Right lobe of liver (tissue), 6 donors: ENCODE measurements around the gene PLXNB1. TPM values are rescaled to one million over a fixed set of nuclear protein-coding genes. Genes with fewer than 3 reads are reported as not detected.
A peak's percentile ranks its signal among the peaks of the same experiment; 100 is the strongest.

ENCODE experiments used
- ATAC-seq, 4 donors: fragments of 200-7000 bp; cut with Tn5 transposase; one replicate each; pipeline ENCODE4 v1.9.1; 2020; ENCODE audit warnings: mild to moderate bottlenecking in 4 of 4, moderate library complexity in 4 of 4
- DNase-seq, 3 donors: peaks; one replicate each; pipeline ENCODE4 v3.0.0-alpha.2; 2020
- H3K27ac ChIP-seq, 3 donors: fragments of 200-600 bp; one replicate each; pipeline ENCODE4 v1.8.0; 2022
- H3K27me3 ChIP-seq, 2 donors: fragments of 200-600 bp; one replicate each; pipeline ENCODE4 v1.8.0; 2022
- H3K36me3 ChIP-seq, 4 donors: fragments of 200-600 bp; sonication (generic) in 1 of 4; one replicate each; pipeline versions ENCODE4 v1.5.1 to v1.8.0; 2017 to 2022; ENCODE audit warnings: control low read depth in 1 of 4
- H3K4me1 ChIP-seq, 4 donors: fragments of 200-600 bp; sonication (generic) in 1 of 4; one replicate each; pipeline versions ENCODE4 v1.5.1 to v1.8.0; 2017 to 2022; ENCODE audit warnings: control low read depth in 1 of 4
- H3K4me3 ChIP-seq, 3 donors: fragments of 200-600 bp; one replicate each; pipeline ENCODE4 v1.8.0; 2022
- H3K9me3 ChIP-seq, 4 donors: fragments of 200-600 bp; sonication (generic) in 1 of 4; one replicate each; pipeline versions ENCODE4 v1.5.1 to v1.8.0; 2017 to 2022; ENCODE audit warnings: control low read depth in 1 of 4
- CTCF ChIP-seq, 4 donors: fragments of 200-600 bp in 3 of 4; fragments of 450-650 bp in 1 of 4; IDR thresholded peaks; one replicate each; pipeline versions ENCODE4 v1.5.1 to v1.8.0; 2016 to 2022; ENCODE audit warnings: antibody characterized with exemption in 4 of 4, mild to moderate bottlenecking in 2 of 4
- POLR2A ChIP-seq: fragments of 450-650 bp; IDR thresholded peaks from one replicate; pipeline ENCODE4 v1.6.1; 2017; ENCODE audit warnings: antibody characterized with exemption, mild to moderate bottlenecking
- WGBS: methylation state at CpG from one replicate; pipeline ENCODE4 v1.1.6; 2018; ENCODE audit warnings: low coverage, low lambda C conversion rate; ENCODE audit not compliant: insufficient coverage; ENCODE audit errors: missing lambda C conversion rate; 5-methylcytosine and 5-hydroxymethylcytosine counted together
- intact Hi-C, 2 donors: fragments of 100-400 bp; cut with DNase I; formaldehyde crosslinking; loops; one replicate each; pipeline versions ENCODE4 v1.11.2 to v1.14.1; 2022
- total RNA-seq, 6 experiments: library from RNA; depleted of rRNA in 2 of 6; stranded (reverse); fragments of >200 nt in 2 of 6; fragmentation: NEBNext Ultra II Directional in 3 of 6; extraction: Animal tissue kit (Norgen Biotek cat#: 25700) in 3 of 6; gene quantifications; one replicate each; pipeline versions ENCODE4 v1.1.0 to v1.2.4, GENCODE V29; 2016 to 2023
- donor health status: DM: no; HTN: yes; CAD: no.
- donor health status: DM: no; HTN: no; CAD: no.
- donor health status: DM: no; HTN: no; CAD: no.
- donor health status: DM: no; HTN: yes; CAD: no.
- donor health status: DM: no; HTN: yes; CAD: no.

PLXNB1 gene
- total RNA-seq, 6 experiments from 2014 or later = 65.9 to 132 (median 86.5) TPM

DNA sequence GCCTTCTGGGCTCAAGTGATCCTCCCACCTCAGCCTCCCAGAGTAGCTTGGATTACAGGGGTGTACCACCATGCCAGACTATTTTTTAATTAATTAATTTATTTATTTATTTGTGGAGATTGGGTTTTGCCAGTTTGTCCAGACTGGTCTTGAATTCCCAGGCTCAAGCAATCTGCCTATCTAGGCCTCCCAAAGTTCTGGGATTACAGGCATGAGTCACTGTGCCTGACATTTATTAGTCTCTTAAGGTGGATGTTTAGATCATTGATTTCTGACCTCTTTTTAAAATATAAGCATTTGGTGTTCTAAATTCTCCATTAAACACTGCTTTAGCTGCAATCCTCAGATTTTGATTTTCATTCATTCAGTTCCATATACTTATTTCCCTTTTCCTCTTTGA, 42.3 kb downstream of the PLXNB1 start:
- Histone ChIP-seq H3K4me3 (no peak overlapping the region), H3K4me1 (no peaks in the 10 kb centered on the region), H3K27me3 (no peaks in the 10 kb centered on the region), H3K9me3 (no peaks in the 10 kb centered on the region), H3K36me3 (no peaks in the 10 kb centered on the region), H3K27ac (no peak overlapping the region)
- DNase-seq = no peak
- no peak for TF ChIP-seq CTCF (IDR thresholded peaks at IDR 0.05)
- TF ChIP-seq POLR2A = no peak
- intact Hi-C loops = no loop called here
- ATAC-seq = no peak

DNA sequence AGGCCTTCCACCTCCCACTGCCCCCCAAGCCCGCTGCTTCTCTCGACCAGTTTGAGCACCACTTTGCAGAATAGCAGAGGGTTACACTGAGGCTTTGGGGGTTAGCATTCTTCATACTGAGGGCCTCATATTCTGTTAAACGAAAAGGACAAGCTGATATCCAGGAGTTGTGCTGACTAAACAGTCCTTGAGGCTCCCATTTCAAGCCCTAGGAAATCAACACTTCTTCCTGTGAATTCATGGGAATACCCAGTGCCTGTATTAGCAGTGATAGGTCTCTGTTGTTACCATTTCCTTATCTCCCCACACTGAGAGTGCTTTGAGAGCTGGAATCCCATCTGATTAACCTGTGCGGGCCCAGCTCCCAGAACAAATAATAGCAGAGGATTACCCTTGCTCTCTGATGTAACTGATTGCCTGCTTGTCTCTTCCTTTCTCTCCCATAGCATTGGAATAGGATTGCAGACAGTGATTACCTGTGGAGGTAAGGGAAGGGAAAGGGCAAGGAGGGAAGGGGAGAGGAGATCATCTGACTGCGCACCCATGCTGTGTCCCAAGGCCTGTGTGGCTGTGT, 56.9 kb downstream of the PLXNB1 start:
- no peak for DNase-seq
- 56% methylated on average over 5 of the region's 5 CpGs for WGBS
- Histone ChIP-seq H3K4me3 (no peak overlapping the region), H3K27ac (no peak overlapping the region), H3K27me3 (no peaks in the 10 kb centered on the region), H3K9me3 (no peaks in the 10 kb centered on the region), H3K4me1 (no peaks in the 10 kb centered on the region), H3K36me3 (no peaks in the 10 kb centered on the region)
- TF ChIP-seq CTCF (IDR thresholded peaks at IDR 0.05) (no peak), POLR2A (no peak)
- peak in 1 of 4 donors; percentile 22 for ATAC-seq
- intact Hi-C loops = no loop called here

DNA sequence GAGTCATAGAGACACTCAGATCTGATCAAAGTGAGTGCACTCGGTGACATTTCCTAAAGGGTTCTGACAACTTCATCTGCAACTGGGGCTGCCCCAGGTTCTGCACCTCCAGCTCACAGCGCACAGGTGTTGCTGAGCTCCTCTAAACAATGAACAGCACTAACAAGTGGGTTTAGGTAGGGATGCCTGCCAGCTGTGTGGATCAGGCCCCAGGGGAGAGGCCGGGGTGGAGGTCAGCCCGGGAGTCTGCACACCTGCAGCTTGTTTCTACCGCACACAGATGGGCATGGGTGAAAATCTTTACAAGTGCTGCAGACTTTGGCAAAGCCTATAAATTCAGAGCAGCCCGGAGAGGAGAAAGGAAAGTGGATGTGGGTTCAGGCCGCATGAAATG, 57.5 kb downstream of the PLXNB1 start:
- TF ChIP-seq POLR2A (no peak), CTCF (IDR thresholded peaks at IDR 0.05) (no peak)
- no peak for DNase-seq
- no peak overlapping the region for H3K4me3 ChIP-seq
- no peak for ATAC-seq
- H3K9me3 ChIP-seq = no peaks in the 10 kb centered on the region
- no peaks in the 10 kb centered on the region for H3K4me1 ChIP-seq
- H3K36me3 ChIP-seq = no peaks in the 10 kb centered on the region
- intact Hi-C loops = no loop called here
- H3K27ac ChIP-seq = no peak overlapping the region
- 76% methylated on average over 2 of the region's 7 CpGs for WGBS
- no peaks in the 10 kb centered on the region for H3K27me3 ChIP-seq

DNA sequence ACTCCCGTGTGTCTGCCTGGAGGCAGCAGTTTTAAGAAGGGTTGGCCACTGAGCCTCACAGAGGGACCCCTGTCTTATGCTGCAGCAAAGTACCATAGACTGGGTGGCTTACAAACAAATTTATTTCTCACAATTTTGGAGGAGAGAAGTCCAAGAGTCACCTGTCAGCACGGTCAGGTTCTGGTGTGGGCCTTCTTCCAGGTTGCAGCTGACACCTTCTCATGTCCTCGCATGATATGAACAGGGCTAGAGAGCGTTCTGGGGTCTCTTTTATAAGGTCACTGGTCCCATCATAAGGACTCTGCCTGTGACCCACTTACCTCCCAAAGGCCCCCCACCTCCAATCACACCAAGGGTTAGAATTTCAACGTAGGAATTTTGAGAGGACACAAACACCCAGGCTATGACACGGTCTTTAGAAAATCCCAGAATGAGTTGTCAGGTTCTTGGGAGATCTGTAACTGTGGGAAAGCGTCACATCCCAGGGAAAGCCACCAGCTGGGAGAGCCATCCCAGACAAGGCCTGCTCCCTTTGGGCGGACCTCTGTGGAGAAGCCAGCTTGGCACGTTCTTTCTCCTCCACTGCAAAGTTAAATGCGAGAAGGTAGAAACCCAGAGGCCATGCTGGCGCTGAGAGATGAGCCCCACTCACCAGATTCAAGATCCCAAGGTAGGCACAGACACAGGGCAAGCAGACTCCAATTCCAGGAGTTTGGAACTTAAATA, 58.1 kb downstream of the PLXNB1 start, which contains the start of gene FBXW12:
Gene FBXW12 (plus strand): TSS at position 569 of the 726 bp plus-strand sequence. CDS start 549 bp downstream, outside the sequence.
- Histone ChIP-seq H3K27me3 (no peaks in the 10 kb centered on the region), H3K36me3 (no peaks in the 10 kb centered on the region), H3K4me3 (no peak within 1 kb of the TSS), H3K27ac (no peak within 1 kb of the TSS), H3K4me1 (no peaks in the 10 kb centered on the region), H3K9me3 (no peaks in the 10 kb centered on the region)
- no peak for TF ChIP-seq POLR2A
- no peak for TF ChIP-seq CTCF (IDR thresholded peaks at IDR 0.05)
- ATAC-seq = no peak
- intact Hi-C loops = no loop called here
- no peak for DNase-seq
- 88% methylated on average over 10 of the region's 11 CpGs for WGBS
